ENCODE data around the gene SPINDOC. TPM values are rescaled to one million over a fixed set of nuclear protein-coding genes. Genes with fewer than 3 reads are reported as not detected.
A peak's percentile ranks its signal among the peaks of the same experiment; 100 is the strongest.

Gene SPINDOC
- total RNA-seq, 1 donor from 2014 or later = 77.8 TPM

- DNase-seq (ENCODE audit: low spot score, unreplicated experiment) = no peak
- TF ChIP-seq CTCF (IDR thresholded peaks at IDR 0.05; ENCODE audit: unreplicated experiment) = no peak
- no peak overlapping the region for H3K4me3 Mint-ChIP-seq (ENCODE audit: low read depth)
- H3K9me3 Mint-ChIP-seq (ENCODE audit: low read depth) = no peaks in the 10 kb centered on the region
- H3K27me3 Mint-ChIP-seq = no peaks in the 10 kb centered on the region
- H3K4me1 Mint-ChIP-seq (ENCODE audit: low read depth) = no peaks in the 10 kb centered on the region
- H3K27ac Mint-ChIP-seq = no peak overlapping the region
- peaks cover 22% of the 10 kb centered on the region for H3K36me3 Mint-ChIP-seq (ENCODE audit: insufficient read depth)
Observed at GRCh38 chr11:63826471-63827190, 13.4 kb downstream of the SPINDOC start.

- peaks cover 5% of the 10 kb centered on the region for H3K36me3 Mint-ChIP-seq (ENCODE audit: insufficient read depth)
- peak; percentile 45 for TF ChIP-seq CTCF (IDR thresholded peaks at IDR 0.05; ENCODE audit: unreplicated experiment)
- no peaks in the 10 kb centered on the region for H3K27me3 Mint-ChIP-seq
- H3K4me3 Mint-ChIP-seq (ENCODE audit: low read depth) = no peak overlapping the region
- DNase-seq (ENCODE audit: low spot score, unreplicated experiment) = no peak
- no peaks in the 10 kb centered on the region for H3K9me3 Mint-ChIP-seq (ENCODE audit: low read depth)
- H3K27ac Mint-ChIP-seq = peak overlapping the region; percentile 62
- H3K4me1 Mint-ChIP-seq (ENCODE audit: low read depth) = no peaks in the 10 kb centered on the region
Observed at GRCh38 chr11:63829823-63830489, 16.7 kb downstream of the SPINDOC start.

- no peaks in the 10 kb centered on the region for H3K4me1 Mint-ChIP-seq (ENCODE audit: low read depth)
- no peak overlapping the region for H3K27ac Mint-ChIP-seq
- TF ChIP-seq CTCF (IDR thresholded peaks at IDR 0.05; ENCODE audit: unreplicated experiment) = no peak
- no peaks in the 10 kb centered on the region for H3K9me3 Mint-ChIP-seq (ENCODE audit: low read depth)
- H3K4me3 Mint-ChIP-seq (ENCODE audit: low read depth) = no peak overlapping the region
- no peaks in the 10 kb centered on the region for H3K36me3 Mint-ChIP-seq (ENCODE audit: insufficient read depth)
- H3K27me3 Mint-ChIP-seq = no peaks in the 10 kb centered on the region
- DNase-seq (ENCODE audit: low spot score, unreplicated experiment) = no peak
Observed at GRCh38 chr11:63831326-63831725, 18.1 kb downstream of the SPINDOC start.

- Mint-ChIP-seq H3K9me3 (ENCODE audit: low read depth) (no peaks in the 10 kb centered on the region), H3K27ac (no peak overlapping the region), H3K4me1 (ENCODE audit: low read depth) (no peaks in the 10 kb centered on the region), H3K27me3 (no peaks in the 10 kb centered on the region), H3K36me3 (ENCODE audit: insufficient read depth) (no peaks in the 10 kb centered on the region), H3K4me3 (ENCODE audit: low read depth) (no peak overlapping the region)
- no peak for DNase-seq (ENCODE audit: low spot score, unreplicated experiment)
- no peak for TF ChIP-seq CTCF (IDR thresholded peaks at IDR 0.05; ENCODE audit: unreplicated experiment)
Observed at GRCh38 chr11:63832336-63832735, 19.1 kb downstream of the SPINDOC start.

- Mint-ChIP-seq H3K9me3 (ENCODE audit: low read depth) (no peaks in the 10 kb centered on the region), H3K4me1 (ENCODE audit: low read depth) (peaks cover 2% of the 10 kb centered on the region), H3K27ac (no peak overlapping the region), H3K36me3 (ENCODE audit: insufficient read depth) (no peaks in the 10 kb centered on the region), H3K4me3 (ENCODE audit: low read depth) (no peak overlapping the region), H3K27me3 (no peaks in the 10 kb centered on the region)
- no peak for DNase-seq (ENCODE audit: low spot score, unreplicated experiment)
- TF ChIP-seq CTCF (IDR thresholded peaks at IDR 0.05; ENCODE audit: unreplicated experiment) = no peak
Observed at GRCh38 chr11:63833048-63833447, 19.8 kb downstream of the SPINDOC start.

All from progenitor cell of endocrine pancreas (in vitro differentiated cells).